KMS-11 (cell line): ENCODE results near the gene SPANXA2.
"Not testable (repeated sequence)": the region's sequence is repeated elsewhere in the genome, so short reads cannot be mapped to it uniquely, and the experiment has no call there.

Experiments used
- H2AFZ ChIP-seq: fragments of 200-600 bp; sonication (generic); 2 replicates; pipeline ENCODE4 v1.6.1; 2016; ENCODE audit warnings: antibody characterized with exemption, mixed run types, low read depth
- H3K27ac ChIP-seq: fragments of 200-600 bp; sonication (generic); 2 replicates; pipeline ENCODE4 v1.6.1; 2016; ENCODE audit warnings: mild to moderate bottlenecking, mixed run types
- H3K27me3 ChIP-seq: fragments of 200-600 bp; sonication (generic); 2 replicates; pipeline ENCODE4 v1.6.1; 2017; ENCODE audit warnings: mild to moderate bottlenecking, low read depth, mixed run types, moderate library complexity; ENCODE audit not compliant: insufficient read depth
- H3K36me3 ChIP-seq: fragments of 200-600 bp; sonication (generic); 2 replicates; pipeline ENCODE4 v1.6.1; 2017; ENCODE audit warnings: mild to moderate bottlenecking, mixed run types; ENCODE audit not compliant: insufficient read depth
- H3K4me1 ChIP-seq: fragments of 200-600 bp; sonication (generic); 2 replicates; pipeline ENCODE4 v1.6.1; 2016; ENCODE audit warnings: mild to moderate bottlenecking, low read depth, mixed run types; ENCODE audit not compliant: poor library complexity, severe bottlenecking
- H3K4me2 ChIP-seq: fragments of 200-600 bp; sonication (generic); 2 replicates; pipeline ENCODE4 v1.7.0; 2016; ENCODE audit warnings: mild to moderate bottlenecking, mixed run types
- H3K4me3 ChIP-seq: fragments of 200-600 bp; sonication (generic); IDR thresholded peaks from 2 replicates; pipeline ENCODE4 v1.6.1; 2017; ENCODE audit warnings: low read depth, low read length, mixed read lengths; ENCODE audit not compliant: insufficient read depth
- H3K79me2 ChIP-seq: fragments of 200-600 bp; sonication (generic); 2 replicates; pipeline ENCODE4 v1.6.1; 2016; ENCODE audit warnings: low read depth, mixed run types; ENCODE audit not compliant: insufficient read depth
- H3K9ac ChIP-seq: fragments of 200-600 bp; sonication (generic); 2 replicates; pipeline ENCODE4 v1.6.1; 2016; ENCODE audit warnings: mild to moderate bottlenecking, mixed run types
- H4K20me1 ChIP-seq: fragments of 200-600 bp; sonication (generic); 2 replicates; pipeline ENCODE4 v1.6.1; 2016; ENCODE audit warnings: mild to moderate bottlenecking, mixed run types; ENCODE audit not compliant: insufficient read depth
- CTCF ChIP-seq: fragments of 200-600 bp; sonication (generic); conservative IDR thresholded peaks from 2 replicates; pipeline ENCODE4 v1.6.1; 2017; ENCODE audit warnings: low read depth, mild to moderate bottlenecking, antibody characterized with exemption, low read length, moderate library complexity, mixed read lengths

Gene SPANXA2

DNA sequence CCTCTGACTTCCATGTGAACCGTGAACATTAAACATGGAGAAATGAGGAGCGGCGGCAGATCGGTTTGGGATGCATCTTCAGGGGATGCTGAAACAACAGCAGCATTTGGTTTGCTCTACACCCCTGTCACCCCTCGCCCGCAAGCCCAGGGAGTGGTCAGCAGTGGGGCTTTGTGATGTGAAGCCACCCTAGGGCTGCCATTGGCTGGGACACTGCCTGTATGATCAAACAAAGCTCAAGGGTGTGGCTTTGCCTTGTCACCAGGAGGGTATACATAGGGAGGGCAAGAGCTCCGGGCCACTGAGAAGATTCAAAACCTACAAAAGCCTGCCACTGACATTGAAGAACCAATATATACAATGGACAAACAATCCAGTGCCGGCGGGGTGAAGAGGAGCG is at the start of gene SPANXA2:
Gene SPANXA2 (plus strand): TSS at position 301 of the 400 bp plus-strand sequence. CDS start 60 bp downstream, at position 361.
- not testable (repeated sequence) for H3K4me2 ChIP-seq, H3K9ac ChIP-seq, H3K4me1 ChIP-seq, H2AFZ ChIP-seq, H3K36me3 ChIP-seq, H4K20me1 ChIP-seq, H3K79me2 ChIP-seq, H3K4me3 ChIP-seq, H3K27me3 ChIP-seq, H3K27ac ChIP-seq

GRCh38 chrX:141542551-141542950 is 47.0 kb upstream of the SPANXA2 start:
- H2AFZ ChIP-seq, H3K4me3 ChIP-seq, H3K4me1 ChIP-seq, H3K27ac ChIP-seq, H3K9ac ChIP-seq, H4K20me1 ChIP-seq, H3K27me3 ChIP-seq, H3K4me2 ChIP-seq, H3K36me3 ChIP-seq, H3K79me2 ChIP-seq: not testable (repeated sequence)

- H3K27me3 ChIP-seq, result not testable (repeated sequence)
Observed at GRCh38 chrX:141584638-141585037, 4.9 kb upstream of the SPANXA2 start, which contains the start of gene SPANXA1. Gene SPANXA1 (minus strand): TSS chrX:141584738. CDS start chrX:141584678, 60 bp downstream.

DNA sequence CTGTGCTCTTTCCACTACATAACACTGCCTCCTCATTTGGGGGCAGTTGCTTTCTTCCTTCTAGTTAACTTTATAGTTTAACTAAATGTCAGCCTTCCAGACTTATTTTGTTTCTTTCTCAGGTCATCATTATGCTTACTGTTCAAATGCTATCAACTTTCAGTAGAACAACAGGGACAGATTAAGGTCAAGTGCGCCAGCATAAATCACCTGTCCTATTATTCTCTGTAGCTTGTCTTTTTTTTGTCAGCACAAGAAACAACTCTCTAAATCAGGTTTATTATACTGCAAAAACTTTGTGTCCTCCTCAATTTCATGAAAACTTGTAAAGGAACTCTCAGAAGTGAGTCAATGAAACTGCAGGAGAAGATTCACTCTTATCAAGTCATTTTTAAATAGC is 19.6 kb downstream of the SPANXA2 start:
- Histone ChIP-seq H3K27me3 (no peaks in the 10 kb centered on the region), H3K4me1 (no peaks in the 10 kb centered on the region), H3K27ac (no peak overlapping the region), H3K4me3 (no peak overlapping the region), H2AFZ (no peak overlapping the region), H3K9ac (no peak overlapping the region), H3K4me2 (no peak overlapping the region), H3K36me3 (no peaks in the 10 kb centered on the region), H4K20me1 (no peaks in the 10 kb centered on the region), H3K79me2 (no peaks in the 10 kb centered on the region)
- TF ChIP-seq CTCF, result no peak

More at GRCh38 chrX:141584638-141585037, 4.9 kb upstream of the SPANXA2 start, which contains the start of gene SPANXA1:
- not testable (repeated sequence) for H3K36me3 ChIP-seq, H2AFZ ChIP-seq, H3K27ac ChIP-seq, H4K20me1 ChIP-seq, H3K4me2 ChIP-seq, H3K9ac ChIP-seq, H3K4me3 ChIP-seq, H3K79me2 ChIP-seq, H3K4me1 ChIP-seq

- H3K27ac ChIP-seq, result no peak overlapping the region
- no peak overlapping the region for H3K4me3 ChIP-seq
- no peak overlapping the region for H2AFZ ChIP-seq
- H4K20me1 ChIP-seq, result no peaks in the 10 kb centered on the region
- H3K79me2 ChIP-seq, result no peaks in the 10 kb centered on the region
- no peaks in the 10 kb centered on the region for H3K4me1 ChIP-seq
- no peaks in the 10 kb centered on the region for H3K27me3 ChIP-seq
- no peak overlapping the region for H3K4me2 ChIP-seq
- H3K9ac ChIP-seq, result no peak overlapping the region
- H3K36me3 ChIP-seq, result no peaks in the 10 kb centered on the region
- no peak for TF ChIP-seq CTCF
Observed at GRCh38 chrX:141619336-141619735, 29.8 kb downstream of the SPANXA2 start.

DNA sequence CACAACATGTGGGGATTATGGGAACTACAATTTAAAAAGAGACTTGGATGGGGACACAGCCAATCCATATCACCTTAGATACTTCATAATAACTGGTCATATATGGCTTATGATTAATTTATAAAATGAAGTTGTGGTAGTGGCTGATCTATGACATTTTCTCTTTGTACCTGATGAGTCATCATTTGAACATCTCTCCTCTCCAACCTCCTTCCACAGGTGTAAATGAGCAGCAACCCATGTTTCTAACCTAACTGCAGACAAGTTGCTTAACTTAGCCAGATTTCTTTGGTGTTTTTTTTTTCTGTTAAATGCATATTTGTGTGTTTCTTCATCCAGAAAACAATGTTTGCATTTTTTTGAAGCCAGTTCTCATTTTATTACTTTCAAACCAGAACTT is 42.6 kb downstream of the SPANXA2 start:
- H3K4me3 ChIP-seq, result no peak overlapping the region
- H3K36me3 ChIP-seq, result no peaks in the 10 kb centered on the region
- H3K27me3 ChIP-seq, result no peaks in the 10 kb centered on the region
- H3K27ac ChIP-seq, result no peak overlapping the region
- no peaks in the 10 kb centered on the region for H3K4me1 ChIP-seq
- H4K20me1 ChIP-seq, result no peaks in the 10 kb centered on the region
- no peak for TF ChIP-seq CTCF
- no peaks in the 10 kb centered on the region for H3K79me2 ChIP-seq
- H3K9ac ChIP-seq, result no peak overlapping the region
- H2AFZ ChIP-seq, result no peak overlapping the region
- no peak overlapping the region for H3K4me2 ChIP-seq
